NCI-H2227 treated with DMSO at 0.1 percent for 48 hours (cell line): ENCODE data around the gene PRH1.

Experiments used
- DNase-seq: peaks from one replicate; lab custom pipeline; 2025; lab: John Stamatoyannopoulos, UW

The PRH1 gene

DNA sequence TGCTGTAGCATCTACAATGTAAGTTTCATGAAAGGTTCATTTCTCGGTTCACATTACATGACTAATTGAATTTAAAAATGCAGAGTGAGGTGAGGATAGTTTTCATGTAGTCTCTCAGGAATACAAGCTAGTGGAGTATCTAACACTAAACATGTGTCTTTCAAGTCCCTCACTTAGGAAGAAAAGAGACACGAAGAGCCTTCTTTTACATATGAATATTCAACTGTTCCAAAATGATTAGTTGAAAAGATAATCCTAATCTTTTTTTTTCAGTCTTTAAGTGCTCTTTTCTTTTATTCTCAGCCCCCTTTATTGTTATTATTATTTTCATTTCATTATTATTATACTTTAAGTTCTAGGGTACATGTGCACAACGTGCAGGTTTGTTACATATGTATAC is 45.6 kb downstream of the PRH1 start:
- no peak for DNase-seq
